Gastrocnemius medialis (tissue), 4 donors: Measurements from ENCODE around the gene AFAP1. TPM values are rescaled to one million over a fixed set of nuclear protein-coding genes. Genes with fewer than 3 reads are reported as not detected.

Source experiments
- ATAC-seq, 2 donors: fragments of 150-250 bp; one replicate each; pipeline ENCODE4 v1.9.1; 2016
- DNase-seq, 2 donors: peaks; one replicate each; pipeline ENCODE4 v3.0.0-alpha.2; 2019
- H3K27ac ChIP-seq, 4 donors: fragments of 200-600 bp; sonication (generic); 1 replicate in 1 of 4; 2 replicates in 3 of 4; pipeline ENCODE4 v1.5.1; 2016 to 2018; ENCODE audit warnings: mild to moderate bottlenecking in 2 of 4, moderate library complexity in 1 of 4
- H3K27me3 ChIP-seq, 3 donors: fragments of 200-600 bp; sonication (generic) in 2 of 3; 1 replicate in 1 of 3; 2 replicates in 2 of 3; pipeline versions ENCODE4 v1.5.1 to v1.6.0; 2016 to 2019; ENCODE audit warnings: mild to moderate bottlenecking in 1 of 3, moderate library complexity in 1 of 3
- H3K36me3 ChIP-seq, 2 donors: fragments of 200-600 bp; sonication (generic) in 1 of 2; one replicate each; pipeline ENCODE4 v1.5.1; 2017 to 2018
- H3K4me1 ChIP-seq, 2 donors: fragments of 200-600 bp; sonication (generic) in 1 of 2; one replicate each; pipeline ENCODE4 v1.5.1; 2016 to 2017; ENCODE audit warnings: mild to moderate bottlenecking in 2 of 2
- H3K4me3 ChIP-seq, 4 donors: fragments of 200-600 bp; sonication (generic) in 3 of 4; 1 replicate in 1 of 4; 2 replicates in 3 of 4; pipeline ENCODE4 v1.5.1; 2016 to 2019; ENCODE audit warnings: mild to moderate bottlenecking in 2 of 4
- H3K9me3 ChIP-seq, 3 donors: fragments of 200-600 bp; sonication (generic) in 2 of 3; 1 replicate in 1 of 3; 2 replicates in 2 of 3; pipeline ENCODE4 v1.5.1; 2016 to 2019
- POLR2A ChIP-seq, 2 donors: fragments of 450-650 bp; IDR thresholded peaks; one replicate each; pipeline ENCODE4 v1.6.1; 2017; ENCODE audit warnings: antibody characterized with exemption in 2 of 2, mild to moderate bottlenecking in 2 of 2, moderate library complexity in 2 of 2
- in situ Hi-C, 4 donors: fragments of 200-750 bp; cut with MboI; loops; one replicate each; pipeline versions ENCODE4 v1.15.0 to v1.8.0; 2017; ENCODE audit warnings: low sequenced_read_pairs in 4 of 4
- intact Hi-C: fragments of 100-400 bp; cut with DNase I; formaldehyde crosslinking; loops from one replicate; pipeline ENCODE4 v1.15.1; 2023; ENCODE audit warnings: low total_unique reads
- total RNA-seq, 4 donors: library from RNA; depleted of rRNA; stranded (reverse); fragments of >200 nt; gene quantifications; one replicate each; pipeline versions ENCODE4 v1.1.0 to v1.2.3, GENCODE V29; 2016
- TF ChIP-seq, protein P1 (sequence below), 5 experiments: fragments of 450-650 bp in 3 of 5; fragments of 200-600 bp in 2 of 5; sonication (generic) in 2 of 5; IDR thresholded peaks in 4 of 5; conservative IDR thresholded peaks in 1 of 5; 1 replicate in 4 of 5; 2 replicates in 1 of 5; pipeline ENCODE4 v1.5.1; 2016 to 2019; ENCODE audit warnings: antibody characterized with exemption in 5 of 5, mild to moderate bottlenecking in 3 of 5, moderate library complexity in 3 of 5

Gene AFAP1
- total RNA-seq, 4 donors from 2014 or later: 1.5 to 8.6 (median 3.5) TPM

DNA sequence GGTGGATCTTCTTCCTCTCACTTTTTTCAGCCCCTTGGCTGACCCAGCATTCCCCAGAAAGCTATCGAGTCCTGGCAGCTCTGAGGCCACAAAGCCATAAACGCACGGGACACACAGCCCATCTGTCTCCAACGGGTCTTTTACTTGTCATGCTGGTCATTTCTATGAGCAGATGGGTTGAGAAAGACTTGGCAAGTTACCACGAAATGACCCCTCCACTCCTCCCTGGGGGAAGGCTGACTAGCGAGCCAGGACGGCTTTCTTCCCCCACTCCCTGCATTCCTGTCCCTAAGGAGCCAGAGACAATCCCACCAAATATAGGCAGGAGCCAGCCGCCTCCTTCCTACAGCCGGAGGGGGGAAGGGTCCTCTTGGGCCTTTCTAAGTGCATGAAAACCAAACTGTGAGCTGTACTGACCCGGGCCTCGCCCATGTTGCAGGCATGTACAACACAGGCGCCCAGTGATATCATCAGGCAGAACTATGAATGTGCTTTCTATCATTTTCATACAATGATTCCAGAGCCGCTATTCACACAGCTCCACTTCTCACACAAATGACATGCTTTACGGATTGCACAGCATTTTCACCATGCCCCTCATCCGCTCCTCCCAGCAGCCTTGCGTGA, 28.6 kb downstream of the AFAP1 start:
- H3K36me3 ChIP-seq: no peaks in the 10 kb centered on the region
- in situ Hi-C loops: no loop called here
- TF ChIP-seq POLR2A (IDR thresholded peaks at IDR 0.05): no peak
- TF ChIP-seq, protein P1, sequence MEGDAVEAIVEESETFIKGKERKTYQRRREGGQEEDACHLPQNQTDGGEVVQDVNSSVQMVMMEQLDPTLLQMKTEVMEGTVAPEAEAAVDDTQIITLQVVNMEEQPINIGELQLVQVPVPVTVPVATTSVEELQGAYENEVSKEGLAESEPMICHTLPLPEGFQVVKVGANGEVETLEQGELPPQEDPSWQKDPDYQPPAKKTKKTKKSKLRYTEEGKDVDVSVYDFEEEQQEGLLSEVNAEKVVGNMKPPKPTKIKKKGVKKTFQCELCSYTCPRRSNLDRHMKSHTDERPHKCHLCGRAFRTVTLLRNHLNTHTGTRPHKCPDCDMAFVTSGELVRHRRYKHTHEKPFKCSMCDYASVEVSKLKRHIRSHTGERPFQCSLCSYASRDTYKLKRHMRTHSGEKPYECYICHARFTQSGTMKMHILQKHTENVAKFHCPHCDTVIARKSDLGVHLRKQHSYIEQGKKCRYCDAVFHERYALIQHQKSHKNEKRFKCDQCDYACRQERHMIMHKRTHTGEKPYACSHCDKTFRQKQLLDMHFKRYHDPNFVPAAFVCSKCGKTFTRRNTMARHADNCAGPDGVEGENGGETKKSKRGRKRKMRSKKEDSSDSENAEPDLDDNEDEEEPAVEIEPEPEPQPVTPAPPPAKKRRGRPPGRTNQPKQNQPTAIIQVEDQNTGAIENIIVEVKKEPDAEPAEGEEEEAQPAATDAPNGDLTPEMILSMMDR (IDR thresholded peaks at IDR 0.05 in 4 of 5, conservative IDR thresholded peaks at IDR 0.05 in 1 of 5): no peak
- H3K9me3 ChIP-seq: no peaks in the 10 kb centered on the region
- peak overlapping the region; percentile 19 to 52 (median 40) for H3K27ac ChIP-seq
- H3K4me3 ChIP-seq: no peak overlapping the region
- ATAC-seq: peak in 1 of 2 donors; percentile 31
- H3K27me3 ChIP-seq: no peaks in the 10 kb centered on the region
- no peak for DNase-seq
- H3K4me1 ChIP-seq: no peaks in the 10 kb centered on the region
- intact Hi-C loops: no loop called here

DNA sequence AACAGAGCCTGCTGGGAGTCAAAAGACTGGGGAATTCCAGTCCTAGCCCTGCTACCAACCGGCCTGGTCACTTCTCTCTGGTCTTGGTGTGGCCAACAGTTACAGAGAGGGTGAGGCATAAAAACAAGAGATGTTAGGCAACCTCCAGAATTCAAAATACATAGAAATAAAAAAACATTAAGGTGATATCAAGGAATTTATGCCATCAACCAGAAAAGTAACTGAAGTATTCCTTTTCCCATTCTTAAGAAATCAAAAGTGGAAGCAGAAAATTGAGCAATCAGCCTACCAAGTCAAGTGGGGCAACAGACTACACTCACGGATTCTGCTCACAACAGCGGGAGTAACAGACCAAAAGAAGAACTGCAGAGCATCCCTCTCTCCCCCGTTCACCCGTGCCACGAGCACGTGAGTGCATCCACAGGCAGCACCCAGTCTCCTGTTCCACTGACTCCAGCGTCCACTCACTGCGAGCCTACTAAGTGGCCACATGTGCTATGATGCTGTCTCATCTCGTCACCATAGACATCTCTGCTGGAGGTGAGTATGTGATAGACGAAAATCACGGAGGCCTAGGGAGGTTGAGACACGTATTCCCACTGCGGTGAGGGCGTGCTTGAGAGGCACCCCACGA, 29.3 kb downstream of the AFAP1 start:
- intact Hi-C loops: no loop called here
- no peak for DNase-seq
- no peak overlapping the region for H3K4me3 ChIP-seq
- no peaks in the 10 kb centered on the region for H3K9me3 ChIP-seq
- TF ChIP-seq, protein P1 (IDR thresholded peaks at IDR 0.05 in 4 of 5, conservative IDR thresholded peaks at IDR 0.05 in 1 of 5): no peak
- TF ChIP-seq POLR2A (IDR thresholded peaks at IDR 0.05): no peak
- no peaks in the 10 kb centered on the region for H3K36me3 ChIP-seq
- in situ Hi-C loops: no loop called here
- no peaks in the 10 kb centered on the region for H3K4me1 ChIP-seq
- peak; percentile 42 to 44 for ATAC-seq
- H3K27ac ChIP-seq: peak overlapping the region; percentile 19 to 52 (median 40)
- no peaks in the 10 kb centered on the region for H3K27me3 ChIP-seq

DNA sequence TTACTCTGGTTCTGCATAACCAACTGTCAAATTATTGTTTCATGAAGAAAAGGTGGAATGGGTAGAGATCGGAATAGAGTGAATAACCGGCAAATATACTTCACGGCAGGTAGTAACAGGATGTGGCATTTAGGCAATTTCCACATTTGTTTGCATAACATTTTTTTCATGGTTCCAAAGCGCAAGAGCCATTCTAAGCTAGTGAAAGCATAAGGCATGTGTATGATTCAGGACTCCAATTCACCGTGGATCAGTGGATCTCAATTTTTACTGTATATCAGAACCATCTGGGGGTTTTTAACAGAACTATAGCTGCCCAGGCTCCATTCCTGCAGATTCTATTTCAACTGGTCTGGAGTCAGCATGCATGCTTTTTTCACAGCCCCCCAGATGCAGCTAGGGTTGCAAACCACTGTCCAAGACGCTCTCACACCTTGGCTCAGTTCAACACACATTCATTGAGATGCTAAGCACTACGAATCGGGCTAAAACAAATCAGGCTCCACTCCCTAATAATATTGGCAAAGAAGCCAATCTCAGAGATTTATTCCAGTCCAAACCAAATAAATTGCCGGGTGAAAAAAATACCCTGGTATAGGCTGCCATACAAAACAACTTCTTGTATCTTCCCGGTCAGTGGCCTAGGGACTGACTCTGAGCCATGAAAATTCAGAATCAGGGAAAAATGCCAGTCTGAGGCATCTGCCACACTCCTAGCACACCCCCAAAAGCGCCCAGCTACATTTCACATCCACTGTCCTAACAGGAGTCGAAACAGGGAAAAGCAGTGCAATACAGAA, 30.0 kb downstream of the AFAP1 start:
- no peak overlapping the region for H3K4me3 ChIP-seq

DNA sequence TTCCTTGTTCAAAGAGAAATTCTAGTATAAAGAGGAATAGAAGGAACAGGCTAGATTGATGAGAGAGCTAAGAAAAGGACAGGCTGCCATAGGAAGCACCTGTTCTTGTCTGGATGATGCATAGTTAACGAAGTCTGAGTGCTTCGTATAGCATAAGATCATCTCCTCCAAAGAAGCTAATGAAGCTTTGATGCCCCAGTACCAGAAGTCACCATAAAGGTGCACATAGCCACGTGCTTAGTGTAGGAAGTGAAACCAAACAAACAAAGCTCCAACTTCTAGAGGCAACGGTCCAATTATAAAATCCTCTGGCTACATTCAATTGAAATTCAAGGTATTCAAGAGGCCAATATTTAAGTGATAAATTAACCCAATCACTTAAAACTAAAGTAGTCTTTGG, 31.0 kb downstream of the AFAP1 start:
- Histone ChIP-seq H3K4me1 (peaks cover 0 to 8% of the 10 kb centered on the region in 2 donors), H3K36me3 (no peaks in the 10 kb centered on the region), H3K27ac (no peak overlapping the region), H3K9me3 (no peaks in the 10 kb centered on the region), H3K4me3 (no peak overlapping the region), H3K27me3 (no peaks in the 10 kb centered on the region)
- in situ Hi-C loops (no loop called here), intact Hi-C loops (no loop called here)
- TF ChIP-seq POLR2A (IDR thresholded peaks at IDR 0.05): no peak
- TF ChIP-seq, protein P1 (IDR thresholded peaks at IDR 0.05 in 4 of 5, conservative IDR thresholded peaks at IDR 0.05 in 1 of 5): no peak
- ATAC-seq (no peak), DNase-seq (no peak)

More for the DNA sequence above, 30.0 kb downstream of the AFAP1 start:
- TF ChIP-seq, protein P1 (IDR thresholded peaks at IDR 0.05 in 4 of 5, conservative IDR thresholded peaks at IDR 0.05 in 1 of 5): no peak
- no peak for TF ChIP-seq POLR2A (IDR thresholded peaks at IDR 0.05)
- intact Hi-C loops: no loop called here
- no peaks in the 10 kb centered on the region for H3K4me1 ChIP-seq
- DNase-seq (no peak), ATAC-seq (no peak)
- H3K36me3 ChIP-seq: no peaks in the 10 kb centered on the region
- no peaks in the 10 kb centered on the region for H3K27me3 ChIP-seq
- in situ Hi-C loops: no loop called here
- no peaks in the 10 kb centered on the region for H3K9me3 ChIP-seq
- peak overlapping the region in 1 of 4 donors; percentile 52 for H3K27ac ChIP-seq
